Osteoblast (primary cell): Measurements from ENCODE around the gene TM6SF1. TPM values are rescaled to one million over a fixed set of nuclear protein-coding genes. Genes with fewer than 3 reads are reported as not detected.

Experiments used
- DNase-seq: peaks from one replicate; pipeline ENCODE4 v3.0.0; 2011; ENCODE audit warnings: low spot score, mixed read lengths; ENCODE audit not compliant: insufficient read length; ENCODE audit errors: missing footprints
- H2AFZ ChIP-seq: 2 replicates; pipeline ENCODE4 v1.6.0; 2011; ENCODE audit warnings: mild to moderate bottlenecking, low read length
- H3K27ac ChIP-seq: 2 replicates; pipeline ENCODE4 v1.5.1; 2011; ENCODE audit warnings: mild to moderate bottlenecking, low read depth, low read length, moderate library complexity
- H3K27me3 ChIP-seq: 2 replicates; pipeline ENCODE4 v1.6.0; 2012; ENCODE audit warnings: mild to moderate bottlenecking, control low read depth, inconsistent platforms, low read length, moderate library complexity; ENCODE audit not compliant: insufficient read depth
- H3K36me3 ChIP-seq: 2 replicates; pipeline ENCODE4 v1.5.1; 2011; ENCODE audit warnings: mild to moderate bottlenecking, low read length, control low read depth, moderate library complexity; ENCODE audit not compliant: insufficient read depth
- H3K4me1 ChIP-seq: 2 replicates; pipeline ENCODE4 v1.5.1; 2011; ENCODE audit warnings: mild to moderate bottlenecking, low read length, control low read depth, moderate library complexity; ENCODE audit not compliant: insufficient read depth
- H3K4me2 ChIP-seq: 2 replicates; pipeline ENCODE4 v1.6.0; 2011; ENCODE audit warnings: mild to moderate bottlenecking, low read length; ENCODE audit not compliant: insufficient read depth
- H3K4me3 ChIP-seq: fragments of 200-600 bp; sonication (generic); 3 replicates; pipeline ENCODE4 v1.5.1; 2012; ENCODE audit warnings: mild to moderate bottlenecking, low read length, inconsistent platforms; ENCODE audit not compliant: insufficient read depth
- H3K79me2 ChIP-seq: 2 replicates; pipeline ENCODE4 v1.6.0; 2012; ENCODE audit warnings: mild to moderate bottlenecking, low read length, control low read depth, inconsistent platforms; ENCODE audit not compliant: insufficient read depth
- H3K9me3 ChIP-seq: 2 replicates; pipeline ENCODE4 v1.5.1; 2011; ENCODE audit warnings: low read depth, low read length, control low read depth
- H4K20me1 ChIP-seq: 2 replicates; pipeline ENCODE4 v1.6.0; 2012; ENCODE audit warnings: mild to moderate bottlenecking, low read length, control low read depth; ENCODE audit not compliant: insufficient read depth
- total RNA-seq: library from RNA; depleted of rRNA; stranded (reverse); fragments of >200 nt; gene quantifications from 2 replicates; pipeline ENCODE4 v1.2.3, GENCODE V29; 2012
- TF ChIP-seq, protein P1 (sequence below): IDR thresholded peaks from 2 replicates; pipeline ENCODE4 v1.5.1; 2011; ENCODE audit warnings: mild to moderate bottlenecking, low read depth, low read length, moderate library complexity; ENCODE audit errors: extremely low read depth

TM6SF1 gene
- total RNA-seq, 1 donor = 0.36 TPM

DNA sequence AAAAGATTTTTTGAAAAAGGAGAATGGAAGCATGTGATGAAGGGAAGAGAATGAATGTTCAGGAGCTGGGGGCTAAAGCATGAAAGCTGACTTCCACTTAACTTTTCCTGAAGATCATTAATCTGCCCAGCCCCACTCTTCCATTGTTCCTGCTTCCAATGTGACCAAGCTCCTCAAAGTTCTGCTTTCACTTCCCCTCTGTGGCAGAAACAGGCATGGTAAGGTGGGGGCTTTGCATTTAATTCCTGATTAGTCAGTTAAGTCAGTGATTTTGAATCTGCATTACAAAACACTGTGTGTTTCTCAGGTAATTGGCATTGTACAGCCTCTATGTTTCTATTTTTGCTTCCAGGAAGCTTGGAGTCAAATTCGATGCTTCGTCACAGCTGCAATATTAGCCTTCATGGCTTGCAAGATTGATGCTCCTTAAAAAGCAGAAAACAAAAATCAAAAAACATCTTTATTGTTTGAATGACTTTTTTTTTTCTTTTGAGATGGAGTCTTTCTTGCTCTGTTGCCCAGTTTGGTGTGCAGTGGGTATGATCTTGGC is 7.3 kb upstream of the TM6SF1 start:
- Histone ChIP-seq H3K36me3 (no peaks in the 10 kb centered on the region), H3K4me2 (no peak overlapping the region), H3K27me3 (peaks cover 16% of the 10 kb centered on the region), H4K20me1 (no peaks in the 10 kb centered on the region), H3K9me3 (no peaks in the 10 kb centered on the region), H3K27ac (no peak overlapping the region), H3K79me2 (no peaks in the 10 kb centered on the region), H2AFZ (no peak overlapping the region), H3K4me1 (no peaks in the 10 kb centered on the region), H3K4me3 (no peak overlapping the region)
- TF ChIP-seq, protein P1, sequence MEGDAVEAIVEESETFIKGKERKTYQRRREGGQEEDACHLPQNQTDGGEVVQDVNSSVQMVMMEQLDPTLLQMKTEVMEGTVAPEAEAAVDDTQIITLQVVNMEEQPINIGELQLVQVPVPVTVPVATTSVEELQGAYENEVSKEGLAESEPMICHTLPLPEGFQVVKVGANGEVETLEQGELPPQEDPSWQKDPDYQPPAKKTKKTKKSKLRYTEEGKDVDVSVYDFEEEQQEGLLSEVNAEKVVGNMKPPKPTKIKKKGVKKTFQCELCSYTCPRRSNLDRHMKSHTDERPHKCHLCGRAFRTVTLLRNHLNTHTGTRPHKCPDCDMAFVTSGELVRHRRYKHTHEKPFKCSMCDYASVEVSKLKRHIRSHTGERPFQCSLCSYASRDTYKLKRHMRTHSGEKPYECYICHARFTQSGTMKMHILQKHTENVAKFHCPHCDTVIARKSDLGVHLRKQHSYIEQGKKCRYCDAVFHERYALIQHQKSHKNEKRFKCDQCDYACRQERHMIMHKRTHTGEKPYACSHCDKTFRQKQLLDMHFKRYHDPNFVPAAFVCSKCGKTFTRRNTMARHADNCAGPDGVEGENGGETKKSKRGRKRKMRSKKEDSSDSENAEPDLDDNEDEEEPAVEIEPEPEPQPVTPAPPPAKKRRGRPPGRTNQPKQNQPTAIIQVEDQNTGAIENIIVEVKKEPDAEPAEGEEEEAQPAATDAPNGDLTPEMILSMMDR = no peak
- DNase-seq = no peak

DNA sequence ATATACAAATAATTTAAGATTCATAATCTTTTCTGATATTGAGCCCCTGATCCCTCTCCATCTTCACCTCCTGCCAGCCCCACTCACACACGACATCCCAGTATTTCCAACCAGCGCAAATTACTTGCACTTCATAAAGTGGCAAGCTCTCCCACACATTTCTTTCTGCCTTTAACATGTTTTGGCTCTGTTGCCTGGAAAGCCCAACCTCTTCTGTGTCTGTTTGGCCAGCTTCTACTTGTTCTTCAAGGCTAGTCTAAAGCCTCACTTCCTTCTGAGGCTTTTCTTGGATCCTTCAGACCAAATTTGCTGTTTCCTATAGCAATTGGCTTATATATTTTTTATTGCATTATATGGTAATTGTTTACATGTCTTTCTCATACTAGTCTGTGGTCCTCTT is 5.1 kb upstream of the TM6SF1 start:
- no peaks in the 10 kb centered on the region for H3K9me3 ChIP-seq
- no peaks in the 10 kb centered on the region for H3K79me2 ChIP-seq
- H4K20me1 ChIP-seq = no peaks in the 10 kb centered on the region
- H3K27me3 ChIP-seq = peaks cover 21% of the 10 kb centered on the region
- no peak overlapping the region for H2AFZ ChIP-seq
- H3K27ac ChIP-seq = no peak overlapping the region
- DNase-seq = no peak
- H3K36me3 ChIP-seq = no peaks in the 10 kb centered on the region
- TF ChIP-seq, protein P1 = no peak
- H3K4me2 ChIP-seq = no peak overlapping the region
- no peaks in the 10 kb centered on the region for H3K4me1 ChIP-seq
- H3K4me3 ChIP-seq = no peak overlapping the region

DNA sequence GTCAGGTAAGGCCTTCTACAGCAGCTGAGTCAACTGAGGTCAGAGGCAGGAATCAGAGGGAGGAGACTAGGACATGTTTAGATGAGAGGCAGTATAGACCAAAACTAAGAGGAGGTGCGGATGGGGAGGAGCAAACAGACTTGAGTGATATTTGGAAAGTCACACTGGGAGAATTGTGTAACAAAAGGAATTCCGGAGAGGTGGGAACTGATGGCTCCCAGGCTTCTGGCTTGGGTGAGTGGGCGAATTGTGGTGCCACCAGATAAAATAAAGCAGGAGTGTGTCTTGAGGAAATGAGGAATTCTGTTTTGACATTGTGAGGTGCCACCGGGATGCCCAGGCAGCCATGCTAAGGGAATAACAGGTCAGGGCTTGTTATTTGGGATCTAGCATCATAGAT is 3.3 kb upstream of the TM6SF1 start:
- no peaks in the 10 kb centered on the region for H3K9me3 ChIP-seq
- TF ChIP-seq, protein P1 = no peak
- no peak overlapping the region for H3K4me3 ChIP-seq

GRCh38 chr15:83105440-83105839 is 2.0 kb upstream of the TM6SF1 start:
- no peak overlapping the region for H2AFZ ChIP-seq
- no peak for DNase-seq
- no peaks in the 10 kb centered on the region for H3K36me3 ChIP-seq
- H3K27me3 ChIP-seq = peaks cover 30% of the 10 kb centered on the region
- no peak overlapping the region for H3K4me3 ChIP-seq
- no peak overlapping the region for H3K4me2 ChIP-seq
- H4K20me1 ChIP-seq = no peaks in the 10 kb centered on the region
- no peak overlapping the region for H3K27ac ChIP-seq
- H3K4me1 ChIP-seq = no peaks in the 10 kb centered on the region
- TF ChIP-seq, protein P1 = no peak
- no peaks in the 10 kb centered on the region for H3K79me2 ChIP-seq
- no peaks in the 10 kb centered on the region for H3K9me3 ChIP-seq

More for the DNA sequence above, 3.3 kb upstream of the TM6SF1 start:
- no peaks in the 10 kb centered on the region for H4K20me1 ChIP-seq
- H3K4me2 ChIP-seq = no peak overlapping the region
- no peaks in the 10 kb centered on the region for H3K36me3 ChIP-seq
- H3K4me1 ChIP-seq = no peaks in the 10 kb centered on the region
- DNase-seq = no peak
- H3K79me2 ChIP-seq = no peaks in the 10 kb centered on the region
- H3K27me3 ChIP-seq = peaks cover 36% of the 10 kb centered on the region
- no peak overlapping the region for H2AFZ ChIP-seq
- H3K27ac ChIP-seq = no peak overlapping the region
